HG03521 (cell line): ENCODE data around the gene GALNT18.

Source experiments
- ATAC-seq: cut with Tn5 transposase; IDR thresholded peaks from one replicate; pipeline ENCODE4 v1.9.1; 2021; ENCODE audit warnings: mild to moderate bottlenecking, moderate library complexity; ENCODE audit not compliant: unreplicated experiment

GALNT18 gene

GRCh38 chr11:11588243-11588642, 33.6 kb downstream of the GALNT18 start:
- ATAC-seq: no peak

GRCh38 chr11:11587122-11587521, 34.7 kb downstream of the GALNT18 start:
- no peak for ATAC-seq

- ATAC-seq: no peak
Measured at GRCh38 chr11:11586465-11586864, 35.3 kb downstream of the GALNT18 start.

- no peak for ATAC-seq
Measured at GRCh38 chr11:11584937-11585336, 36.9 kb downstream of the GALNT18 start.

- no peak for ATAC-seq
Measured at GRCh38 chr11:11584530-11584810, 37.3 kb downstream of the GALNT18 start.

GRCh38 chr11:11583801-11584529, 37.8 kb downstream of the GALNT18 start:
- ATAC-seq: no peak

GRCh38 chr11:11582011-11582701, 39.6 kb downstream of the GALNT18 start:
- ATAC-seq: no peak

- no peak for ATAC-seq
Measured at GRCh38 chr11:11581481-11581880, 40.3 kb downstream of the GALNT18 start.

GRCh38 chr11:11580841-11581411, 40.9 kb downstream of the GALNT18 start:
- ATAC-seq: no peak

- no peak for ATAC-seq
Measured at GRCh38 chr11:11580012-11580411, 41.8 kb downstream of the GALNT18 start.

- no peak for ATAC-seq
Measured at GRCh38 chr11:11579012-11579988, 42.5 kb downstream of the GALNT18 start.

- ATAC-seq: no peak
Measured at GRCh38 chr11:11577932-11578911, 43.6 kb downstream of the GALNT18 start.

- ATAC-seq: no peak
Measured at GRCh38 chr11:11577251-11577855, 44.5 kb downstream of the GALNT18 start.

- no peak for ATAC-seq
Measured at GRCh38 chr11:11574373-11575287, 47.2 kb downstream of the GALNT18 start.

GRCh38 chr11:11572386-11572785, 49.4 kb downstream of the GALNT18 start:
- ATAC-seq: no peak

GRCh38 chr11:11571893-11572292, 49.9 kb downstream of the GALNT18 start:
- no peak for ATAC-seq

GRCh38 chr11:11570823-11571222, 51.0 kb downstream of the GALNT18 start:
- ATAC-seq: no peak

GRCh38 chr11:11569936-11570491, 51.8 kb downstream of the GALNT18 start:
- no peak for ATAC-seq
